H9 (cell line): Measurements from ENCODE around the gene ARHGAP26. TPM values are rescaled to one million over a fixed set of nuclear protein-coding genes. Genes with fewer than 3 reads are reported as not detected.

Experiments used
- DNase-seq: peaks from one replicate; pipeline ENCODE4 v3.0.0-alpha.2; 2017
- H2AFZ ChIP-seq: one replicate; pipeline ENCODE4 v1.6.1; 2013; ENCODE audit warnings: mild to moderate bottlenecking, low read length, control low read depth, moderate library complexity
- H2AK5ac ChIP-seq: 2 replicates; pipeline ENCODE4 v1.6.1; 2013; ENCODE audit warnings: low read length, control low read depth, mixed read lengths; ENCODE audit not compliant: insufficient read length
- H2BK120ac ChIP-seq: one replicate; pipeline ENCODE4 v1.6.1; 2013; ENCODE audit warnings: low read depth, mild to moderate bottlenecking, low read length, control low read depth, inconsistent platforms; ENCODE audit not compliant: poor library complexity, severe bottlenecking
- H2BK12ac ChIP-seq: 2 replicates; pipeline ENCODE4 v1.6.1; 2013; ENCODE audit warnings: low read length, control low read depth, mixed read lengths, low read depth; ENCODE audit not compliant: insufficient read length
- H2BK15ac ChIP-seq: 2 replicates; pipeline ENCODE4 v1.6.1; 2013; ENCODE audit warnings: low read depth, low read length, control low read depth
- H2BK20ac ChIP-seq: one replicate; pipeline ENCODE4 v1.6.1; 2013; ENCODE audit warnings: low read depth, mild to moderate bottlenecking, low read length, control low read depth, inconsistent platforms; ENCODE audit not compliant: poor library complexity, severe bottlenecking
- H2BK5ac ChIP-seq: 2 replicates; pipeline ENCODE4 v1.6.1; 2013; ENCODE audit warnings: low read length, control low read depth, mixed read lengths; ENCODE audit not compliant: insufficient read length
- H3K14ac ChIP-seq: 2 replicates; pipeline ENCODE4 v1.6.1; 2013; ENCODE audit warnings: low read length, control low read depth; ENCODE audit not compliant: insufficient read depth
- H3K18ac ChIP-seq: 2 replicates; pipeline ENCODE4 v1.6.1; 2013; ENCODE audit warnings: low read depth, mild to moderate bottlenecking, mixed read lengths, low read length, control low read depth; ENCODE audit not compliant: insufficient read length
- H3K23ac ChIP-seq: 2 replicates; pipeline ENCODE4 v1.6.1; 2013; ENCODE audit warnings: low read length, control low read depth, mixed read lengths, low read depth; ENCODE audit not compliant: insufficient read length
- H3K23me2 ChIP-seq: 2 replicates; pipeline ENCODE4 v1.6.1; 2013; ENCODE audit warnings: low read depth, mild to moderate bottlenecking, mixed read lengths, low read length, control low read depth; ENCODE audit not compliant: insufficient read length, poor library complexity, severe bottlenecking
- H3K27ac ChIP-seq: 2 replicates; pipeline ENCODE4 v1.5.1; 2013; ENCODE audit warnings: low read length, control low read depth, mixed read lengths, low read depth; ENCODE audit not compliant: insufficient read length
- H3K27me3 ChIP-seq: 2 replicates; pipeline ENCODE4 v1.6.1; 2013; ENCODE audit warnings: low read length, control low read depth, inconsistent platforms; ENCODE audit not compliant: insufficient read depth
- H3K4ac ChIP-seq: 2 replicates; pipeline ENCODE4 v1.6.1; 2013; ENCODE audit warnings: low read depth, mild to moderate bottlenecking, control low read depth, inconsistent platforms, low read length, moderate library complexity
- H3K4me1 ChIP-seq: 2 replicates; pipeline ENCODE4 v1.6.1; 2013; ENCODE audit warnings: low read length, control low read depth, inconsistent platforms; ENCODE audit not compliant: insufficient read depth
- H3K4me2 ChIP-seq: 2 replicates; pipeline ENCODE4 v1.6.1; 2013; ENCODE audit warnings: low read length, control low read depth, mixed read lengths; ENCODE audit not compliant: insufficient read length, insufficient read depth
- H3K56ac ChIP-seq: 2 replicates; pipeline ENCODE4 v1.6.1; 2013; ENCODE audit warnings: low read depth, mild to moderate bottlenecking, mixed read lengths, low read length, control low read depth; ENCODE audit not compliant: insufficient read length
- H3K79me1 ChIP-seq: 2 replicates; pipeline ENCODE4 v1.6.1; 2013; ENCODE audit warnings: low read depth, mild to moderate bottlenecking, moderate library complexity, low read length, control low read depth, inconsistent platforms; ENCODE audit not compliant: insufficient read depth, poor library complexity, severe bottlenecking
- H3K79me2 ChIP-seq: 2 replicates; pipeline ENCODE4 v1.6.1; 2013; ENCODE audit warnings: low read length, control low read depth, inconsistent platforms; ENCODE audit not compliant: insufficient read depth
- H3K9ac ChIP-seq: 2 replicates; pipeline ENCODE4 v1.6.1; 2013; ENCODE audit warnings: low read length, control low read depth, mixed read lengths; ENCODE audit not compliant: insufficient read length; ENCODE audit errors: extremely low read depth
- H3K9me3 ChIP-seq: one replicate; pipeline ENCODE4 v1.6.1; 2013; ENCODE audit warnings: low read depth, low read length, inconsistent platforms; ENCODE audit not compliant: control insufficient read depth
- H3T11ph ChIP-seq: one replicate; pipeline ENCODE4 v1.6.1; 2013; ENCODE audit warnings: mild to moderate bottlenecking, low read length, control low read depth, inconsistent platforms
- H4K20me1 ChIP-seq: one replicate; pipeline ENCODE4 v1.6.1; 2013; ENCODE audit not compliant: control insufficient read depth, insufficient read length, insufficient read depth
- H4K5ac ChIP-seq: 2 replicates; pipeline ENCODE4 v1.6.1; 2013; ENCODE audit warnings: low read depth, mild to moderate bottlenecking, mixed read lengths, low read length, control low read depth; ENCODE audit not compliant: insufficient read length
- H4K8ac ChIP-seq: replicated peaks from 2 replicates; pipeline ENCODE4 v1.6.1; 2013; ENCODE audit warnings: low read length, control low read depth, mixed read lengths, low read depth; ENCODE audit not compliant: insufficient read length
- H4K91ac ChIP-seq: 2 replicates; pipeline ENCODE4 v1.6.1; 2013; ENCODE audit warnings: low read depth, mild to moderate bottlenecking, moderate library complexity, mixed read lengths, low read length, control low read depth; ENCODE audit not compliant: insufficient read length
- H3K27ac Mint-ChIP-seq, 3 experiments: 2 replicates in 2 of 3; 3 replicates in 1 of 3; pipeline ENCODE4 v1.8.0; 2020 to 2021; ENCODE audit warnings: mixed read lengths in 3 of 3, mild to moderate bottlenecking in 1 of 3, moderate library complexity in 1 of 3
- H3K27me3 Mint-ChIP-seq: 2 replicates; pipeline ENCODE4 v1.8.0; 2021; ENCODE audit warnings: low read depth, mild to moderate bottlenecking, moderate library complexity, mixed read lengths
- H3K36me3 Mint-ChIP-seq, 3 experiments: 2 replicates in 2 of 3; 3 replicates in 1 of 3; pipeline ENCODE4 v1.8.0; 2020 to 2021; ENCODE audit warnings: low read depth in 3 of 3, mixed read lengths in 3 of 3; ENCODE audit not compliant: insufficient read depth in 1 of 3
- H3K4me1 Mint-ChIP-seq, 2 experiments: 2 replicates each; pipeline ENCODE4 v1.8.0; 2020; ENCODE audit warnings: mixed read lengths in 2 of 2
- H3K4me3 Mint-ChIP-seq, 2 experiments: 2 replicates in 1 of 2; 3 replicates in 1 of 2; pipeline ENCODE4 v1.8.0; 2020 to 2021; ENCODE audit warnings: mild to moderate bottlenecking in 2 of 2, mixed read lengths in 2 of 2, moderate library complexity in 1 of 2
- H3K9me3 Mint-ChIP-seq, 2 experiments: 2 replicates in 1 of 2; 3 replicates in 1 of 2; pipeline ENCODE4 v1.8.0; 2020; ENCODE audit warnings: mild to moderate bottlenecking in 2 of 2, mixed read lengths in 2 of 2, moderate library complexity in 1 of 2
- WGBS: extraction: QIAGEN DNeasy Blood & Tissue Kit; methylation state at CpG from one replicate; pipeline ENCODE4 v1.1.7; 2013; ENCODE audit warnings: missing lambda C conversion rate, low lambda C conversion rate, mixed read lengths; ENCODE audit not compliant: insufficient read length; ENCODE audit errors: extremely low coverage; 5-methylcytosine and 5-hydroxymethylcytosine counted together
- total RNA-seq: library from RNA; stranded (reverse); gene quantifications from 2 replicates; pipeline ENCODE4 v1.2.1, GENCODE V29; 2021
- TF ChIP-seq, protein P1 (sequence below): fragments of 200-600 bp; sonication (generic); conservative IDR thresholded peaks from 3 replicates; pipeline ENCODE4 v1.8.0; 2021; ENCODE audit warnings: antibody characterized with exemption, mild to moderate bottlenecking

The ARHGAP26 gene
- total RNA-seq, 1 experiment from 2014 or later, result 13.8 TPM

- no peak overlapping the region for H3T11ph ChIP-seq
- Mint-ChIP-seq H3K36me3 (0 out of 7 replicates have a peak, but pooled peaks cover 0 to 2% (median 0%) of the 10 kb centered on the region in 3 experiments), H3K27ac (no peak overlapping the region), H3K4me1 (peaks cover 23 to 33% of the 10 kb centered on the region in 2 experiments), H3K4me3 (no peak overlapping the region), H3K9me3 (no peaks in the 10 kb centered on the region), H3K27me3 (no peaks in the 10 kb centered on the region)
- H2AK5ac ChIP-seq, result no peak overlapping the region
- no peaks in the 10 kb centered on the region for H3K79me1 ChIP-seq
- no peaks in the 10 kb centered on the region for H3K9me3 ChIP-seq
- H3K23ac ChIP-seq, result no peak overlapping the region
- TF ChIP-seq, protein P1, sequence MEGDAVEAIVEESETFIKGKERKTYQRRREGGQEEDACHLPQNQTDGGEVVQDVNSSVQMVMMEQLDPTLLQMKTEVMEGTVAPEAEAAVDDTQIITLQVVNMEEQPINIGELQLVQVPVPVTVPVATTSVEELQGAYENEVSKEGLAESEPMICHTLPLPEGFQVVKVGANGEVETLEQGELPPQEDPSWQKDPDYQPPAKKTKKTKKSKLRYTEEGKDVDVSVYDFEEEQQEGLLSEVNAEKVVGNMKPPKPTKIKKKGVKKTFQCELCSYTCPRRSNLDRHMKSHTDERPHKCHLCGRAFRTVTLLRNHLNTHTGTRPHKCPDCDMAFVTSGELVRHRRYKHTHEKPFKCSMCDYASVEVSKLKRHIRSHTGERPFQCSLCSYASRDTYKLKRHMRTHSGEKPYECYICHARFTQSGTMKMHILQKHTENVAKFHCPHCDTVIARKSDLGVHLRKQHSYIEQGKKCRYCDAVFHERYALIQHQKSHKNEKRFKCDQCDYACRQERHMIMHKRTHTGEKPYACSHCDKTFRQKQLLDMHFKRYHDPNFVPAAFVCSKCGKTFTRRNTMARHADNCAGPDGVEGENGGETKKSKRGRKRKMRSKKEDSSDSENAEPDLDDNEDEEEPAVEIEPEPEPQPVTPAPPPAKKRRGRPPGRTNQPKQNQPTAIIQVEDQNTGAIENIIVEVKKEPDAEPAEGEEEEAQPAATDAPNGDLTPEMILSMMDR, result no peak
- H3K14ac ChIP-seq, result no peak overlapping the region
- H4K91ac ChIP-seq, result no peak overlapping the region
- no peak overlapping the region for H2BK20ac ChIP-seq
- no peak overlapping the region for H4K8ac ChIP-seq
- H2AFZ ChIP-seq, result no peak overlapping the region
- H3K9ac ChIP-seq, result no peak overlapping the region
- no peaks in the 10 kb centered on the region for H3K79me2 ChIP-seq
- no peaks in the 10 kb centered on the region for H3K4me1 ChIP-seq
- no peak overlapping the region for H3K4me2 ChIP-seq
- no peaks in the 10 kb centered on the region for H3K23me2 ChIP-seq
- no peaks in the 10 kb centered on the region for H3K27me3 ChIP-seq
- no peak overlapping the region for H2BK5ac ChIP-seq
- no peak overlapping the region for H3K27ac ChIP-seq
- no peaks in the 10 kb centered on the region for H4K20me1 ChIP-seq
- no peak overlapping the region for H3K56ac ChIP-seq
- no CpG with 5 or more reads among the region's 5 CpGs for WGBS
- H3K18ac ChIP-seq, result no peak overlapping the region
- H4K5ac ChIP-seq, result no peak overlapping the region
- no peak overlapping the region for H2BK120ac ChIP-seq
- H2BK15ac ChIP-seq, result no peak overlapping the region
- no peak overlapping the region for H3K4ac ChIP-seq
- DNase-seq, result no peak
- no peak overlapping the region for H2BK12ac ChIP-seq
These were observed 360.6 kb downstream of the ARHGAP26 start for GRCh38 chr5:143130613-143131305.
